Measurements from ENCODE around the gene SRPK1. TPM values are rescaled to one million over a fixed set of nuclear protein-coding genes. Genes with fewer than 3 reads are reported as not detected.
"Not testable (repeated sequence)": the region's sequence is repeated elsewhere in the genome, so short reads cannot be mapped to it uniquely, and the experiment has no call there.

SRPK1 gene
- total RNA-seq, 1 donor, result 36.6 TPM

DNA sequence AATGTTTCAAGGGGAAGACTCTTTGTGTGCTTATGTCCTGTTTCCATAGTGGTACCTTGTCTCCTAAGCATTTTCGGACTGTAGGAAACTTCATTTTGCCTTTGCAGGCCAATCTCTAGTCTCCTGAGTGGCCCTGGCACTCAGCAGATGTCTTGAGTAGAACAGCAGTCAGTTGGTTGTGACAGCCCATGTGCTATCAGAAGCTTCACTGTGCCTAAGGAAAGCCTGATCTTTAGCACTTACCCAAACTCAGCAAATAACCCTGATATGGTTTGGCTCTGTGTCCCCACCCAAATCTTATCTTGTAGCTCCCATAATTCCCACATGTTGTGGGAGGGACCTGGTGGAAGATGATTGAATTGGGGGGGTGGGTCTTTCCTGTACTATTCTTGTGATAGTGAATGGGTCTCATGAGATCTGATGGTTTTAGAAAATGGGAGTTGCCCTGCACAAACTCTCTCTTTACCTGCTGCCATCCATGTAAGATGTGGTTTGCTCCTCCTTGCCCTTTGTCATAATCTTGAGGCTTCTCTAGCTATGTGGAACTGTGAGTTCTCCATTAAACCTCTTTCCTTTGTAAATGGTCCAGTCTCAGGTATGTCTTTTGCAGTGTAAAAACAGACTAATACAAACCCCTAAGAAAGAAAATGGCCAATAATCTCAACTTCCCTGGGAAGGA, 15.9 kb upstream of the SRPK1 start:
- DNase-seq (ENCODE audit: insufficient read length, low spot score, missing footprints), result peak; percentile 58
- no peaks in the 10 kb centered on the region for H3K79me2 ChIP-seq (ENCODE audit: insufficient read depth, low read length)
- TF ChIP-seq, protein P1, sequence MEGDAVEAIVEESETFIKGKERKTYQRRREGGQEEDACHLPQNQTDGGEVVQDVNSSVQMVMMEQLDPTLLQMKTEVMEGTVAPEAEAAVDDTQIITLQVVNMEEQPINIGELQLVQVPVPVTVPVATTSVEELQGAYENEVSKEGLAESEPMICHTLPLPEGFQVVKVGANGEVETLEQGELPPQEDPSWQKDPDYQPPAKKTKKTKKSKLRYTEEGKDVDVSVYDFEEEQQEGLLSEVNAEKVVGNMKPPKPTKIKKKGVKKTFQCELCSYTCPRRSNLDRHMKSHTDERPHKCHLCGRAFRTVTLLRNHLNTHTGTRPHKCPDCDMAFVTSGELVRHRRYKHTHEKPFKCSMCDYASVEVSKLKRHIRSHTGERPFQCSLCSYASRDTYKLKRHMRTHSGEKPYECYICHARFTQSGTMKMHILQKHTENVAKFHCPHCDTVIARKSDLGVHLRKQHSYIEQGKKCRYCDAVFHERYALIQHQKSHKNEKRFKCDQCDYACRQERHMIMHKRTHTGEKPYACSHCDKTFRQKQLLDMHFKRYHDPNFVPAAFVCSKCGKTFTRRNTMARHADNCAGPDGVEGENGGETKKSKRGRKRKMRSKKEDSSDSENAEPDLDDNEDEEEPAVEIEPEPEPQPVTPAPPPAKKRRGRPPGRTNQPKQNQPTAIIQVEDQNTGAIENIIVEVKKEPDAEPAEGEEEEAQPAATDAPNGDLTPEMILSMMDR (IDR thresholded peaks at IDR 0.05; ENCODE audit: extremely low read depth, low read depth, low read length), result no peak
- no peak overlapping the region for H3K4me3 ChIP-seq (ENCODE audit: insufficient read depth, low read length)
- no peak overlapping the region for H3K27ac ChIP-seq (ENCODE audit: low read depth, low read length)
- no peaks in the 10 kb centered on the region for H3K9me3 ChIP-seq (ENCODE audit: low read depth, low read length)
- H3K27me3 ChIP-seq (ENCODE audit: insufficient read depth, low read length), result no peaks in the 10 kb centered on the region
- H2AFZ ChIP-seq (ENCODE audit: low read length), result no peak overlapping the region
- H3K4me2 ChIP-seq (ENCODE audit: insufficient read depth, low read length), result no peak overlapping the region
- no peaks in the 10 kb centered on the region for H3K36me3 ChIP-seq (ENCODE audit: insufficient read depth, low read length)
- no peaks in the 10 kb centered on the region for H3K4me1 ChIP-seq (ENCODE audit: insufficient read depth, low read length)
- H4K20me1 ChIP-seq (ENCODE audit: insufficient read depth, low read length), result no peaks in the 10 kb centered on the region

DNA sequence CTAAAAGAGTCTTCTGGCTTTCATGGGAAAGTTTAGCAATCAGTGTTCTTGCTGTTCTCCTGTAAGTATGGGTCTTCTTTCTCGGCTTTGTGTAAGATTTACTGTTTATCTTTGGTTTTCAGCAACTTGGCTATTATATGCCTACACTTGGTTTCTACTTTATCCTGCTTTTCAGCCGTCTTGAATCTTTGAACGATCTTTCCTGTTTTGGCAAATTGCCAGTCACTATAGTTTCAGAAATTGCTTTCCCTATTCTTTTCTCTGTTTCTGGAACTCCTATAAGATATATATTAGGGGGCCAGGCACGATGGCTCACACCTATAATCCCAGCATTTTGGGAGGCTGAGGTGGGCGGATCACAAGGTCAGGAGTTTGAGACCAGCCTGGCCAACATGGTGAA, 14.6 kb upstream of the SRPK1 start:
- TF ChIP-seq, protein P1 (IDR thresholded peaks at IDR 0.05; ENCODE audit: extremely low read depth, low read depth, low read length), result no peak
- DNase-seq (ENCODE audit: insufficient read length, low spot score, missing footprints), result no peak
- no peak overlapping the region for H3K4me3 ChIP-seq (ENCODE audit: insufficient read depth, low read length)
- H2AFZ ChIP-seq (ENCODE audit: low read length), result no peak overlapping the region
- no peaks in the 10 kb centered on the region for H3K4me1 ChIP-seq (ENCODE audit: insufficient read depth, low read length)
- H3K79me2 ChIP-seq (ENCODE audit: insufficient read depth, low read length), result no peaks in the 10 kb centered on the region
- no peaks in the 10 kb centered on the region for H3K9me3 ChIP-seq (ENCODE audit: low read depth, low read length)
- H3K27ac ChIP-seq (ENCODE audit: low read depth, low read length), result no peak overlapping the region
- H3K4me2 ChIP-seq (ENCODE audit: insufficient read depth, low read length), result no peak overlapping the region
- H3K27me3 ChIP-seq (ENCODE audit: insufficient read depth, low read length), result no peaks in the 10 kb centered on the region
- H3K36me3 ChIP-seq (ENCODE audit: insufficient read depth, low read length), result no peaks in the 10 kb centered on the region
- no peaks in the 10 kb centered on the region for H4K20me1 ChIP-seq (ENCODE audit: insufficient read depth, low read length)

DNA sequence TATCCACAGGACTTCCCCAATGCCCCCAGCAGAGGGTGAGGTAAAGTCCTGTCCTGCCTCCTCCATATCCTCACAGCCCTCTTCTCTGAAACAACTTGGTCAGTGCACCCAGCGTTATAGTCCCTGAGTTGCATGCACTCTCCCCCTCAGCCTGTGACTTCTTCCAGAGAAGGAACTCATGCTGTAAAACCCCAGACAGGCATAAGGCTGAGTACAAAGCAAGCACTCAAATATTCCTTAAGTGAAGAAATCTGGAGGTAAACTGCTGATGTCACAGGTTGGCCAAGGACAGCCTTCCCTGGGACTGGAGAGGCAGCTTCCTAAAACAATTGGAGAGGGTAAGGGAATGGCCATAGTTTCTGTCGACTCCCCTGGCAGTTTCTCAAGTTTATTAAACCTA, 12.9 kb upstream of the SRPK1 start:
- TF ChIP-seq, protein P1 (IDR thresholded peaks at IDR 0.05; ENCODE audit: extremely low read depth, low read depth, low read length), result no peak
- Histone ChIP-seq H3K27ac (ENCODE audit: low read depth, low read length) (no peak overlapping the region), H3K4me3 (ENCODE audit: insufficient read depth, low read length) (no peak overlapping the region), H2AFZ (ENCODE audit: low read length) (no peak overlapping the region), H4K20me1 (ENCODE audit: insufficient read depth, low read length) (no peaks in the 10 kb centered on the region), H3K79me2 (ENCODE audit: insufficient read depth, low read length) (no peaks in the 10 kb centered on the region), H3K9me3 (ENCODE audit: low read depth, low read length) (no peaks in the 10 kb centered on the region), H3K27me3 (ENCODE audit: insufficient read depth, low read length) (no peaks in the 10 kb centered on the region), H3K36me3 (ENCODE audit: insufficient read depth, low read length) (no peaks in the 10 kb centered on the region), H3K4me1 (ENCODE audit: insufficient read depth, low read length) (no peaks in the 10 kb centered on the region), H3K4me2 (ENCODE audit: insufficient read depth, low read length) (no peak overlapping the region)
- DNase-seq (ENCODE audit: insufficient read length, low spot score, missing footprints), result no peak

DNA sequence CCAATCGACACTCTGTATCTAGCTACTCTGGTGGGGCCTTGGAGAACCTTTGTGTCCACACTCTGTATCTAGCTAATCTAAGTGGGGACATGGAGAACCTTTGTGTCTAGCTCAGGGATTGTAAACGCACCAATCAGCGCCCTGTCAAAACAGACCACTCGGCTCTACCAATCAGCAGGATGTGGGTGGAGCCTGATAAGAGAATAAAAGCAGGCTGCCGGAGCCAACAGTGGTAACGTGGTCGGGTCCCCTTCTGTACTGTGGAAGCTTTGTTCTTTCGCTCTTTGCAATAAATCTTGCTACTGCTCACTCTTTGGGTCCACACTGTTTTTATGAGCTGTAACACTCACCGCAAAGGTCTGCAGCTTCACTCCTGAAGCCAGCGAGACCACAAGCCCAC, 11.0 kb upstream of the SRPK1 start:
- not testable (repeated sequence) for H3K27ac ChIP-seq (ENCODE audit: low read depth, low read length); H4K20me1 ChIP-seq (ENCODE audit: insufficient read depth, low read length); H3K79me2 ChIP-seq (ENCODE audit: insufficient read depth, low read length); H3K36me3 ChIP-seq (ENCODE audit: insufficient read depth, low read length); H3K27me3 ChIP-seq (ENCODE audit: insufficient read depth, low read length); H3K4me2 ChIP-seq (ENCODE audit: insufficient read depth, low read length); DNase-seq (ENCODE audit: insufficient read length, low spot score, missing footprints); H3K4me1 ChIP-seq (ENCODE audit: insufficient read depth, low read length); H3K9me3 ChIP-seq (ENCODE audit: low read depth, low read length); H3K4me3 ChIP-seq (ENCODE audit: insufficient read depth, low read length); H2AFZ ChIP-seq (ENCODE audit: low read length)

Measured in osteoblast (primary cell).